Measurements from ENCODE around the gene EARS2.

The EARS2 gene

GRCh38 chr16:23482778-23483177 is 74.4 kb downstream of the EARS2 start:
- DNase-seq (ENCODE audit: low spot score) = no peak

- DNase-seq (ENCODE audit: low spot score) = no peak
Measured at GRCh38 chr16:23480257-23480656, 76.9 kb downstream of the EARS2 start.

- no peak for DNase-seq (ENCODE audit: low spot score)
Measured at GRCh38 chr16:23479138-23479537, 78.0 kb downstream of the EARS2 start.

- no peak for DNase-seq (ENCODE audit: low spot score)
Measured at GRCh38 chr16:23478566-23478965, 78.6 kb downstream of the EARS2 start.

- DNase-seq (ENCODE audit: low spot score) = no peak
Measured at GRCh38 chr16:23476289-23476688, 80.9 kb downstream of the EARS2 start.
